Endothelial cell of umbilical vein (primary cell): ENCODE measurements around the gene ZNF667. TPM values are rescaled to one million over a fixed set of nuclear protein-coding genes. Genes with fewer than 3 reads are reported as not detected.

ENCODE experiments used
- BruUV-seq: library from RNA; stranded (reverse); fragments of 400-500 nt; replicated peaks from 2 replicates; lab custom pipeline; 2021; lab: Mats Ljungman, UMichigan
- CTCF ChIA-PET: fragments of 300-600, 350-600 bp; sonication (Branson Sonifier 250); formaldehyde crosslinking; loops from one replicate; lab custom pipeline; 2021; ENCODE audit warnings: antibody characterized with exemption, inconsistent platforms; lab: Charles Lee
- POLR2A ChIA-PET: fragments of 300-600, 350-600 bp; sonication (Branson Sonifier 250); formaldehyde crosslinking; loops from one replicate; lab custom pipeline; 2021; ENCODE audit warnings: antibody characterized with exemption, inconsistent platforms; lab: Charles Lee
- DNase-seq: peaks from one replicate; pipeline ENCODE4 v3.0.0-alpha.2; 2011; ENCODE audit warnings: low read depth, low spot score
- FAIRE-seq: peaks from 2 replicates; lab custom pipeline; 2011; peaks lifted over from hg19 to GRCh38; lab: Jason Lieb, UNC
- H2AFZ ChIP-seq: 2 replicates; pipeline ENCODE4 v1.6.0; 2012; ENCODE audit warnings: low read depth, low read length, control low read depth, inconsistent platforms
- H3K27ac ChIP-seq: 2 replicates; pipeline ENCODE4 v1.5.1; 2011; ENCODE audit warnings: low read depth, mild to moderate bottlenecking, control low read depth, low read length, moderate library complexity; ENCODE audit not compliant: insufficient read depth
- H3K27me3 ChIP-seq, 2 experiments: 2 replicates each; pipeline versions ENCODE4 v1.6.0 to v1.6.1; 2011; ENCODE audit warnings: low read length in 2 of 2, mixed read lengths in 1 of 2; ENCODE audit not compliant: control insufficient read depth in 2 of 2, insufficient read depth in 2 of 2
- H3K36me3 ChIP-seq, 2 experiments: 2 replicates in 1 of 2; 3 replicates in 1 of 2; pipeline ENCODE4 v1.5.1; 2011; ENCODE audit warnings: low read length in 2 of 2, mild to moderate bottlenecking in 1 of 2, moderate library complexity in 1 of 2; ENCODE audit not compliant: control insufficient read depth in 2 of 2, insufficient read depth in 2 of 2; ENCODE audit errors: extremely low read depth in 1 of 2
- H3K4me1 ChIP-seq: 3 replicates; pipeline ENCODE4 v1.5.1; 2011; ENCODE audit warnings: mild to moderate bottlenecking, low read length; ENCODE audit not compliant: control insufficient read depth, insufficient read depth; ENCODE audit errors: extremely low read depth
- H3K4me2 ChIP-seq: 2 replicates; pipeline ENCODE4 v1.6.1; 2011; ENCODE audit warnings: low read length, control low read depth, mixed read lengths; ENCODE audit not compliant: insufficient read depth
- H3K4me3 ChIP-seq, 3 experiments: fragments of 200-600 bp in 1 of 3; sonication (generic), shearing (Covaris generic) in 1 of 3; replicated peaks in 1 of 3; 2 replicates each; pipeline ENCODE4 v1.5.1; 2011 to 2016; ENCODE audit warnings: control low read depth in 3 of 3, low read length in 3 of 3, mild to moderate bottlenecking in 2 of 3, inconsistent platforms in 1 of 3, low read depth in 1 of 3, moderate library complexity in 1 of 3; ENCODE audit not compliant: insufficient read depth in 1 of 3
- H3K79me2 ChIP-seq: 2 replicates; pipeline ENCODE4 v1.6.0; 2012; ENCODE audit warnings: low read length, inconsistent platforms; ENCODE audit not compliant: control insufficient read depth, insufficient read depth
- H3K9ac ChIP-seq: replicated peaks from 2 replicates; pipeline ENCODE3; 2011; ENCODE audit warnings: low read length, control low read depth; ENCODE audit not compliant: insufficient read depth; ENCODE audit errors: extremely low read depth
- H3K9me1 ChIP-seq: replicated peaks from 3 replicates; pipeline ENCODE4 v1.6.0; 2011; ENCODE audit warnings: mild to moderate bottlenecking, low read length; ENCODE audit not compliant: control insufficient read depth, insufficient read depth; ENCODE audit errors: extremely low read depth
- H3K9me3 ChIP-seq: replicated peaks from 2 replicates; pipeline ENCODE4 v1.5.1; 2012; ENCODE audit warnings: low read length, inconsistent platforms; ENCODE audit not compliant: control insufficient read depth, insufficient read depth
- H4K20me1 ChIP-seq: replicated peaks from 2 replicates; pipeline ENCODE3; 2011; ENCODE audit warnings: mild to moderate bottlenecking, low read length; ENCODE audit not compliant: control insufficient read depth, insufficient read depth; ENCODE audit errors: extremely low read depth
- EZH2 ChIP-seq: IDR thresholded peaks from 2 replicates; pipeline ENCODE4 v1.6.1; 2012; ENCODE audit warnings: borderline replicate concordance, low read depth, mild to moderate bottlenecking, moderate library complexity, low read length, inconsistent platforms; ENCODE audit not compliant: severe bottlenecking
- FOS ChIP-seq: IDR thresholded peaks from 2 replicates; pipeline ENCODE4 v1.6.1; 2011; ENCODE audit warnings: mild to moderate bottlenecking, low read length, moderate library complexity, borderline replicate concordance; ENCODE audit not compliant: insufficient read depth
- GATA2 ChIP-seq: IDR thresholded peaks from 2 replicates; pipeline ENCODE4 v1.7.0; 2011; ENCODE audit warnings: low read depth, mild to moderate bottlenecking, moderate library complexity, mixed read lengths, low read length; ENCODE audit not compliant: insufficient read length, insufficient read depth
- JUN ChIP-seq: IDR thresholded peaks from 2 replicates; pipeline ENCODE4 v1.6.1; 2011; ENCODE audit warnings: borderline replicate concordance, low read depth; ENCODE audit not compliant: insufficient read length, insufficient read depth
- MYC ChIP-seq: IDR thresholded peaks from one replicate; pipeline ENCODE4 v1.6.1; 2011; ENCODE audit warnings: mild to moderate bottlenecking, low read depth, low read length
- POLR2A ChIP-seq: IDR thresholded peaks from 2 replicates; pipeline ENCODE4 v1.6.1; 2012; ENCODE audit warnings: low read depth, mild to moderate bottlenecking, control low read depth, low read length
- POLR2AphosphoS5 ChIP-seq: IDR thresholded peaks from 2 replicates; pipeline ENCODE4 v1.6.1; 2012; ENCODE audit warnings: low read depth, mild to moderate bottlenecking, control low read depth, low read length, moderate library complexity; ENCODE audit not compliant: insufficient read depth
- dilution Hi-C: fragments of 300-500 bp; cut with MboI; formaldehyde crosslinking; loops from one replicate; pipeline ENCODE4 v1.15.0; 2019; ENCODE audit warnings: low sequenced_read_pairs; ENCODE audit not compliant: extremely low pct_ligation_motif_present
- intact Hi-C: fragments of 100-400 bp; cut with micrococcal nuclease; formaldehyde crosslinking; loops from one replicate; pipeline ENCODE4 v1.10.0; 2022
- polyA plus RNA-seq, 4 experiments: library from polyadenylated mRNA; depleted of rRNA in 3 of 4; stranded (reverse) in 3 of 4; unstranded in 1 of 4; fragments of >200 nt; gene quantifications; 2 replicates each; pipeline versions ENCODE4 v1.2.1 to v1.2.3, GENCODE V29; 2011 to 2012; ENCODE audit warnings: missing spikeins in 1 of 4
- total RNA-seq: library from RNA; stranded (reverse); gene quantifications from 2 replicates; pipeline ENCODE4 v1.2.3, GENCODE V29; 2021
- TF ChIP-seq, protein P1 (sequence below): IDR thresholded peaks from 2 replicates; pipeline ENCODE4 v1.6.1; 2011; ENCODE audit not compliant: insufficient read depth, insufficient read length
- TF ChIP-seq, protein P2 (sequence below), 2 donors: IDR thresholded peaks; 1 replicate in 1 of 2; 2 replicates in 1 of 2; pipeline ENCODE4 v1.5.1; 2011; ENCODE audit warnings: low read length in 2 of 2, mild to moderate bottlenecking in 2 of 2, moderate library complexity in 2 of 2, control low read depth in 1 of 2, inconsistent platforms in 1 of 2, low read depth in 1 of 2; ENCODE audit not compliant: insufficient read depth in 1 of 2; ENCODE audit errors: extremely low read depth in 1 of 2

The ZNF667 gene
- total and polyA plus RNA-seq, 2 donors (not counting 3 experiments of a cell fraction or from before 2014, with no cell fraction given): 0.35 to 1.3 TPM

DNA sequence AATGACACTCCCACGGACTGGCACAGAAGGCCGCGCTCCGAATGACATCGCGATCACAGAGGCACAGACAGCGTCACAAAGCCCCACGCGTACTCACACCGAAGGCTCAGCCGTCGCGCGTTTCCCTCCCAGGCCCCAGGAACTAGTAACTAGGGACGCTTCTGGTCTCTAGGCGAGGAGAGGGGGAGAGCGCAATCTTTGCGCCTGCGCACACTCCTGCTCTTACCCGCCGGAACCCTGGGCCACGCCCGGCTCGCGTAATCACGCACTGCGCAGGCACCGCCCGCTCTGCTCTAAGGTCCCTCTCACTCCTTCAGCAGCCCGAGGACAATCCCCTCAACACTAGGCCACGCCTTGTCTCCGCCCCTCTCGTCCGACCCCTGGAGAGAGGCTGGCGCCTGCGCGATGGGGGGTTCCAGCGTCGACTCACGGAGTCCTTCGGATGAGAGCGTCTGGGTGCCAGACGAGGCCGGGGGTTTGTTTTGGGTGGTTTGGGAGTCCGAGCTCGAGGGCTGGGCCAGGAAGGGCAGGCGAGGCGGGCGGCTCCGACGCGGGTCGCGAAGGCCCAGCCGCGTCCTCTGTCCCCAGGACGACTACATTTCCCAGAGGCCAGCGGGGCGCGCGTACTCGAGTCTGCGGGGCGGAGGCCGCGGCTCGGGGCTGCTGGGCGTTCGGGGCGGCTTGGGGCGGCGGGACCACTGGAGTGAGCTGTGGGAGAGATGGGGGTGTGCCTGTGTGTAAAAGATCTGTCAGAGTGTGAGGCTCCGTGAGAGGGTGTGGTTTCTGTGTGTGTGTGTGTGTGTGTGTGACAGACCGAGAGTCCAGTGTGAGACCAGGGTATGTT is 30.5 kb upstream of the ZNF667 start, which contains the start of gene ZNF471:
TSS of gene ZNF471 (plus strand) at position 410 of the 844 bp plus-strand sequence. CDS start 3,717 bp downstream, outside the sequence.
- CTCF ChIA-PET: no interaction called here
- H3K36me3 ChIP-seq: no peaks in the 10 kb centered on the region
- POLR2A ChIA-PET: no interaction called here
- peak; percentile 97 for FAIRE-seq
- DNase-seq: peak; percentile 99
- H4K20me1 ChIP-seq: no peaks in the 10 kb centered on the region
- BruUV-seq: no TSS peak
- H3K27ac ChIP-seq: peak within 1 kb of the TSS; percentile 70
- H3K9ac ChIP-seq: peak within 1 kb of the TSS; percentile 80
- peak within 1 kb of the TSS; percentile 44 to 78 (median 61) for H3K4me3 ChIP-seq
- no peaks in the 10 kb centered on the region for H3K9me3 ChIP-seq
- intact Hi-C loops: loop anchor here (1.0 kb wide), 4 partner anchors 29 to 103 kb away; partner anchors contain the start of genes ZFP28, ZNF470 and ZNF583
- TF ChIP-seq EZH2: no peak
- TF ChIP-seq, protein P1, sequence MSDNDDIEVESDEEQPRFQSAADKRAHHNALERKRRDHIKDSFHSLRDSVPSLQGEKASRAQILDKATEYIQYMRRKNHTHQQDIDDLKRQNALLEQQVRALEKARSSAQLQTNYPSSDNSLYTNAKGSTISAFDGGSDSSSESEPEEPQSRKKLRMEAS: peak; percentile 35
- no peak for TF ChIP-seq FOS
- no peak for TF ChIP-seq JUN
- H3K9me1 ChIP-seq: no peaks in the 10 kb centered on the region
- H2AFZ ChIP-seq: peak within 1 kb of the TSS; percentile 98
- H3K27me3 ChIP-seq: no peaks in the 10 kb centered on the region
- no peaks in the 10 kb centered on the region for H3K79me2 ChIP-seq
- dilution Hi-C loops: no loop called here
- peaks cover 3% of the 10 kb centered on the region for H3K4me1 ChIP-seq
- H3K4me2 ChIP-seq: peak within 1 kb of the TSS; percentile 86

DNA sequence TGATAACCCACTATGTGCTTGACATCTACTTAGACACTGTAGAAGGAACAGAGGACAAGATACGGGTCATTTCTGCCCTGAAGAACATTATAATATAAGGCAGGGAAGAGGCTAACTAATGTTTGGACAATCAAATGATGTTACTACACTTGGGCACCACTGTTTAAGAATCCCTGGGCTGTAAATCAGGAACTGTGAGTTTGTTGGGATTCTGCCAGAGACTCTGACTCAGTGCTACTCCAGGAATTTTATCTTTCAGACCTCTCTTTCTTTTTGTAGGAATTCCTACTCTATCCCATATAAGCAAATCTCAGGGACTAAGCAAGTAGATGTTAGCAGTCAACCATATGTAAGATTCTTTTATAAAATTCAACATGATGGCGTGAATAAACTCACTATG is 27.4 kb upstream of the ZNF667 start:
- Histone ChIP-seq H4K20me1 (no peaks in the 10 kb centered on the region), H3K27me3 (no peaks in the 10 kb centered on the region), H3K9me1 (no peaks in the 10 kb centered on the region), H3K36me3 (no peaks in the 10 kb centered on the region), H3K4me3 (no peak overlapping the region), H3K27ac (no peak overlapping the region), H3K4me2 (no peak overlapping the region), H2AFZ (no peak overlapping the region), H3K9me3 (no peaks in the 10 kb centered on the region), H3K4me1 (peaks cover 3% of the 10 kb centered on the region), H3K79me2 (no peaks in the 10 kb centered on the region), H3K9ac (no peak overlapping the region)
- POLR2A ChIA-PET: no interaction called here
- dilution Hi-C loops (no loop called here), intact Hi-C loops (no loop called here)
- DNase-seq: no peak
- no peak for FAIRE-seq
- TF ChIP-seq, protein P2, sequence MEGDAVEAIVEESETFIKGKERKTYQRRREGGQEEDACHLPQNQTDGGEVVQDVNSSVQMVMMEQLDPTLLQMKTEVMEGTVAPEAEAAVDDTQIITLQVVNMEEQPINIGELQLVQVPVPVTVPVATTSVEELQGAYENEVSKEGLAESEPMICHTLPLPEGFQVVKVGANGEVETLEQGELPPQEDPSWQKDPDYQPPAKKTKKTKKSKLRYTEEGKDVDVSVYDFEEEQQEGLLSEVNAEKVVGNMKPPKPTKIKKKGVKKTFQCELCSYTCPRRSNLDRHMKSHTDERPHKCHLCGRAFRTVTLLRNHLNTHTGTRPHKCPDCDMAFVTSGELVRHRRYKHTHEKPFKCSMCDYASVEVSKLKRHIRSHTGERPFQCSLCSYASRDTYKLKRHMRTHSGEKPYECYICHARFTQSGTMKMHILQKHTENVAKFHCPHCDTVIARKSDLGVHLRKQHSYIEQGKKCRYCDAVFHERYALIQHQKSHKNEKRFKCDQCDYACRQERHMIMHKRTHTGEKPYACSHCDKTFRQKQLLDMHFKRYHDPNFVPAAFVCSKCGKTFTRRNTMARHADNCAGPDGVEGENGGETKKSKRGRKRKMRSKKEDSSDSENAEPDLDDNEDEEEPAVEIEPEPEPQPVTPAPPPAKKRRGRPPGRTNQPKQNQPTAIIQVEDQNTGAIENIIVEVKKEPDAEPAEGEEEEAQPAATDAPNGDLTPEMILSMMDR (IDR thresholded peaks at IDR 0.05; ENCODE audit: extremely low read depth in 1 of 2, insufficient read depth in 1 of 2, low read depth in 1 of 2, low read length in 2 of 2): no peak
- TF ChIP-seq GATA2 (no peak), FOS (no peak), EZH2 (no peak), MYC (no peak), POLR2A (no peak), POLR2AphosphoS5 (no peak), JUN (no peak)
- TF ChIP-seq, protein P1: no peak
- CTCF ChIA-PET: no interaction called here
- no TSS peak for BruUV-seq
